Left lung (tissue), 14 donors: Measurements from ENCODE around the gene HAUS6. TPM values are rescaled to one million over a fixed set of nuclear protein-coding genes. Genes with fewer than 3 reads are reported as not detected.
A peak's percentile ranks its signal among the peaks of the same experiment; 100 is the strongest.
"Not testable (repeated sequence)": the region's sequence is repeated elsewhere in the genome, so short reads cannot be mapped to it uniquely, and the experiment has no call there.

Experiments
- ATAC-seq: fragments of 200-7000 bp; cut with Tn5 transposase; one replicate; pipeline ENCODE4 v1.9.1; 2020; ENCODE audit warnings: moderate library complexity
- DNase-seq, 4 donors: peaks; one replicate each; pipeline ENCODE4 v3.0.0-alpha.2; 2013 to 2020
- H3K27ac ChIP-seq, 2 donors: fragments of 200-600 bp; sonication (generic) in 1 of 2; one replicate each; pipeline versions ENCODE4 v1.5.0 to v1.8.0; 2020 to 2021
- H3K27me3 ChIP-seq, 2 donors: fragments of 200-600 bp; sonication (generic) in 1 of 2; one replicate each; pipeline versions ENCODE4 v1.5.0 to v1.8.0; 2020 to 2021
- H3K36me3 ChIP-seq, 2 donors: fragments of 200-600 bp; sonication (generic) in 1 of 2; one replicate each; pipeline versions ENCODE4 v1.5.0 to v1.8.0; 2020 to 2021
- H3K4me1 ChIP-seq, 2 donors: fragments of 200-600 bp; one replicate each; pipeline ENCODE4 v1.8.0; 2021
- H3K4me3 ChIP-seq, 2 donors: fragments of 200-600 bp; sonication (generic) in 1 of 2; one replicate each; pipeline versions ENCODE4 v1.5.0 to v1.8.0; 2020 to 2021; ENCODE audit warnings: mild to moderate bottlenecking in 1 of 2
- H3K9me3 ChIP-seq, 2 donors: fragments of 200-600 bp; sonication (generic) in 1 of 2; one replicate each; pipeline versions ENCODE4 v1.5.0 to v1.8.0; 2020 to 2021
- CTCF ChIP-seq, 2 donors: fragments of 200-600 bp; sonication (generic) in 1 of 2; IDR thresholded peaks; one replicate each; pipeline versions ENCODE4 v1.5.0 to v1.8.0; 2021; ENCODE audit warnings: antibody characterized with exemption in 2 of 2
- intact Hi-C, 2 donors: fragments of 100-400 bp; cut with DNase I; formaldehyde crosslinking; loops; one replicate each; pipeline versions ENCODE4 v1.11.2 to v1.14.2; 2022
- long read RNA-seq, 12 donors: library from polyadenylated mRNA in 2 of 12; unstranded in 2 of 12; transcript quantifications; one replicate each; pipeline ENCODE4 v2.0.0 and lab custom pipeline, GENCODE V29; 2019 to 2026
- polyA plus RNA-seq, 6 donors: library from polyadenylated mRNA; unstranded; fragments of 120-200 nt; gene quantifications; one replicate each; pipeline ENCODE4 v1.2.1, GENCODE V29; 2013; ENCODE audit not compliant: insufficient read length in 6 of 6
- total RNA-seq, 2 donors: library from RNA; stranded (reverse); fragmentation: NEBNext Ultra II Directional; extraction: Animal tissue kit (Norgen Biotek cat#: 25700); gene quantifications; one replicate each; pipeline ENCODE4 v1.2.1, GENCODE V29; 2021
- donor health status: DM: no; HTN: yes; CAD: no.
- donor health status: DM: no; HTN: no; CAD: no.

Gene HAUS6
- 10 to 100 TPM in 1 of 2 donors, 1 to 10 TPM in 1; 7.9 to 13.8 TPM for total RNA-seq
- 10 to 100 TPM; 17.4 to 20.3 (median 18.5) TPM for polyA plus RNA-seq
- long read RNA-seq, donor 1, full-length matches to known transcripts: 4 of 4 reads
- long read RNA-seq, donor 1, partial matches to known transcripts: 0 of 4 reads
- long read RNA-seq, donor 1, other reads (novel, unspliced or antisense): 0 of 4 reads
- long read RNA-seq, donor 2: 0 reads
- long read RNA-seq, donor 3: 0 reads
- long read RNA-seq, donor 4, partial matches to known transcripts: 3 of 3 reads
- long read RNA-seq, donor 4, other reads (novel, unspliced or antisense): 0 of 3 reads
- long read RNA-seq, donor 5: 0 reads
- long read RNA-seq, donor 6, full-length matches to known transcripts: 4 of 4 reads
- long read RNA-seq, donor 6, partial matches to known transcripts: 0 of 4 reads
- long read RNA-seq, donor 6, other reads (novel, unspliced or antisense): 0 of 4 reads
- long read RNA-seq, donor 7, full-length matches to known transcripts: 1 of 1 reads
- long read RNA-seq, donor 7, partial matches to known transcripts: 0 of 1 reads
- long read RNA-seq, donor 7, other reads (novel, unspliced or antisense): 0 of 1 reads
- long read RNA-seq, donor 8: 0 reads
- long read RNA-seq, donor 9: 0 reads
- long read RNA-seq, donor 10, partial matches to known transcripts: 1 of 1 reads
- long read RNA-seq, donor 10, other reads (novel, unspliced or antisense): 0 of 1 reads
- long read RNA-seq, donor 11, full-length matches to known transcripts: 3 of 9 reads
- long read RNA-seq, donor 11, partial matches to known transcripts: 6 of 9 reads
- long read RNA-seq, donor 11, other reads (novel, unspliced or antisense): 0 of 9 reads
- long read RNA-seq, donor 12, full-length matches to known transcripts: 1 of 1 reads
- long read RNA-seq, donor 12, partial matches to known transcripts: 0 of 1 reads
- long read RNA-seq, donor 12, other reads (novel, unspliced or antisense): 0 of 1 reads

- ATAC-seq (peak; percentile 100), DNase-seq (peak; percentile 95 to 98 (median 98))
- Histone ChIP-seq H3K27me3 (no peaks in the 10 kb centered on the region), H3K27ac (peak within 1 kb of the TSS; percentile 89 to 94), H3K9me3 (no peaks in the 10 kb centered on the region), H3K36me3 (no peaks in the 10 kb centered on the region), H3K4me1 (peaks cover 6 to 23% of the 10 kb centered on the region in 2 donors), H3K4me3 (peak within 1 kb of the TSS; percentile 87 to 92)
- intact Hi-C loops: no loop called here
- peak in 1 of 2 donors; percentile 82 for TF ChIP-seq CTCF (IDR thresholded peaks at IDR 0.05)
These were observed at the start of gene HAUS6 for GRCh38 chr9:19102631-19103345. TSS of gene HAUS6 (minus strand) at chr9:19102904. CDS start at chr9:19102651, 253 bp downstream.

- H3K27me3 ChIP-seq, H3K9me3 ChIP-seq, DNase-seq, H3K4me3 ChIP-seq, H3K27ac ChIP-seq, intact Hi-C loops, H3K36me3 ChIP-seq, ATAC-seq: not testable (repeated sequence)
- H3K4me1 ChIP-seq: peaks cover 0 to 39% of the 10 kb centered on the region in 2 donors
These were observed 49.4 kb upstream of the HAUS6 start for GRCh38 chr9:19152160-19152498.

- H3K36me3 ChIP-seq: no peaks in the 10 kb centered on the region
These were observed 48.9 kb upstream of the HAUS6 start for GRCh38 chr9:19151425-19152159.

GRCh38 chr9:19149230-19149629, 46.5 kb upstream of the HAUS6 start:
- no peak for TF ChIP-seq CTCF (IDR thresholded peaks at IDR 0.05)
- H3K27me3 ChIP-seq: no peaks in the 10 kb centered on the region
- no peaks in the 10 kb centered on the region for H3K9me3 ChIP-seq
- no peak overlapping the region for H3K4me3 ChIP-seq
- ATAC-seq (no peak), DNase-seq (no peak)
- peaks cover 0 to 11% of the 10 kb centered on the region in 2 donors for H3K4me1 ChIP-seq
- H3K36me3 ChIP-seq: no peaks in the 10 kb centered on the region
- intact Hi-C loops: no loop called here
- no peak overlapping the region for H3K27ac ChIP-seq

More at GRCh38 chr9:19151425-19152159, 48.9 kb upstream of the HAUS6 start:
- Histone ChIP-seq H3K4me3 (no peak overlapping the region), H3K27me3 (no peaks in the 10 kb centered on the region), H3K9me3 (no peaks in the 10 kb centered on the region), H3K27ac (no peak overlapping the region), H3K4me1 (peaks cover 0 to 34% of the 10 kb centered on the region in 2 donors)
- DNase-seq (no peak), ATAC-seq (no peak)
- no peak for TF ChIP-seq CTCF (IDR thresholded peaks at IDR 0.05)
- intact Hi-C loops: no loop called here

- no peak for TF ChIP-seq CTCF (IDR thresholded peaks at IDR 0.05)
- Histone ChIP-seq H3K4me3 (no peak overlapping the region), H3K9me3 (no peaks in the 10 kb centered on the region), H3K4me1 (peaks cover 0 to under 1% of the 10 kb centered on the region in 2 donors), H3K27ac (no peak overlapping the region), H3K27me3 (no peaks in the 10 kb centered on the region), H3K36me3 (no peaks in the 10 kb centered on the region)
- intact Hi-C loops: no loop called here
- ATAC-seq: no peak
- no peak for DNase-seq
These were observed 45.5 kb upstream of the HAUS6 start for GRCh38 chr9:19148187-19148586.
